Epithelial cell of proximal tubule (primary cell): Measurements from ENCODE around the gene ESRRG. TPM values are rescaled to one million over a fixed set of nuclear protein-coding genes. Genes with fewer than 3 reads are reported as not detected.

ENCODE experiments used
- DNase-seq: peaks from one replicate; pipeline ENCODE4 v3.0.0-alpha.2; 2011; ENCODE audit warnings: low read depth
- H3K4me3 ChIP-seq: 2 replicates; pipeline ENCODE4 v1.5.1; 2011; ENCODE audit warnings: low read depth, mild to moderate bottlenecking, low read length
- CTCF ChIP-seq: conservative IDR thresholded peaks from 2 replicates; pipeline ENCODE4 v1.5.1; 2012; ENCODE audit warnings: low read depth, mild to moderate bottlenecking, low read length
- total RNA-seq: library from RNA; depleted of rRNA; stranded (reverse); fragments of >200 nt; gene quantifications from 2 replicates; pipeline ENCODE4 v1.2.3, GENCODE V29; 2015

ESRRG gene
- total RNA-seq, 1 donor from 2014 or later = 0.52 TPM

- no peak overlapping the region for H3K4me3 ChIP-seq
- DNase-seq = no peak
- TF ChIP-seq CTCF = no peak
These were observed 101.7 kb downstream of the ESRRG start for GRCh38 chr1:216621536-216621935.

GRCh38 chr1:216617081-216617875, 106.0 kb downstream of the ESRRG start:
- TF ChIP-seq CTCF = no peak
- no peak for DNase-seq
- no peak overlapping the region for H3K4me3 ChIP-seq

- no peak overlapping the region for H3K4me3 ChIP-seq
- DNase-seq = no peak
- TF ChIP-seq CTCF = no peak
These were observed 106.8 kb downstream of the ESRRG start for GRCh38 chr1:216616425-216616824.

- DNase-seq = no peak
- no peak overlapping the region for H3K4me3 ChIP-seq
- TF ChIP-seq CTCF = no peak
These were observed 109.0 kb downstream of the ESRRG start for GRCh38 chr1:216614011-216614934.

GRCh38 chr1:216612291-216612690, 110.9 kb downstream of the ESRRG start:
- no peak overlapping the region for H3K4me3 ChIP-seq
- TF ChIP-seq CTCF = no peak
- no peak for DNase-seq

- DNase-seq = no peak
- H3K4me3 ChIP-seq = no peak overlapping the region
- TF ChIP-seq CTCF = no peak
These were observed 116.0 kb downstream of the ESRRG start for GRCh38 chr1:216607067-216607697.
